ENCODE results near the gene NDUFC2. TPM values are rescaled to one million over a fixed set of nuclear protein-coding genes. Genes with fewer than 3 reads are reported as not detected.

NDUFC2 gene
- total and polyA plus RNA-seq, 2 of the 8 experiments (the other 6 are each of a cell fraction or from before 2014, with no cell fraction given): 216 to 356 TPM

GRCh38 chr11:78067704-78068103 is 12.0 kb downstream of the NDUFC2 start:
- Histone ChIP-seq H3K79me2 (ENCODE audit: control insufficient read depth in 1 of 2, insufficient read depth in 2 of 2, low read length in 2 of 2) (no peaks in the 10 kb centered on the region), H2BK5ac (ENCODE audit: low read depth, low read length) (no peak overlapping the region), H4K5ac (ENCODE audit: insufficient read length, low read depth, low read length) (no peak overlapping the region), H3K4me2 (ENCODE audit: insufficient read depth in 1 of 2, low read depth in 2 of 2, low read length in 2 of 2) (no peak overlapping the region), H3K23ac (ENCODE audit: insufficient read length) (no peak overlapping the region), H3K9ac (replicated peaks in 1 of 4; ENCODE audit: extremely low read depth in 1 of 4, low read depth in 3 of 4, low read length in 3 of 4) (no peak overlapping the region), H3K79me1 (ENCODE audit: low read depth, low read length) (no peaks in the 10 kb centered on the region), H3K4ac (replicated peaks; ENCODE audit: insufficient read length, low read depth, low read length) (no peak overlapping the region), H2BK20ac (ENCODE audit: low read length) (no peak overlapping the region), H3K14ac (ENCODE audit: insufficient read length) (no peak overlapping the region), H3K9me3 (ENCODE audit: insufficient read depth in 2 of 2, low read depth in 1 of 2, low read length in 1 of 2) (no peaks in the 10 kb centered on the region), H2BK12ac (ENCODE audit: low read depth, low read length) (no peak overlapping the region), H3K56ac (replicated peaks; ENCODE audit: insufficient read length, low read depth, low read length) (no peak overlapping the region), H2AK5ac (ENCODE audit: low read depth, low read length) (no peak overlapping the region), H3K4me1 (replicated peaks in 1 of 4; ENCODE audit: control insufficient read depth in 3 of 4, insufficient read depth in 4 of 4, low read length in 3 of 4) (no peaks in the 10 kb centered on the region), H3K4me3 (ENCODE audit: extremely low read depth in 1 of 4, insufficient read depth in 2 of 4, low read depth in 3 of 4, low read length in 4 of 4) (no peak overlapping the region), H2BK120ac (replicated peaks; ENCODE audit: low read depth, low read length) (no peak overlapping the region), H2AFZ (ENCODE audit: low read length) (no peak overlapping the region), H4K91ac (replicated peaks; ENCODE audit: insufficient read length, low read length) (no peak overlapping the region), H3K27me3 (replicated peaks in 1 of 4; ENCODE audit: control insufficient read depth in 3 of 4, extremely low read depth in 1 of 4, insufficient read depth in 3 of 4, low read length in 3 of 4) (no peaks in the 10 kb centered on the region), H3K18ac (ENCODE audit: extremely low read depth, low read length) (no peak overlapping the region), H4K20me1 (replicated peaks in 1 of 2; ENCODE audit: control insufficient read depth in 1 of 2, insufficient read depth in 2 of 2, low read length in 2 of 2) (peaks cover 0 to 3% of the 10 kb centered on the region in 2 experiments), H3K27ac (ENCODE audit: low read depth, low read length) (no peak overlapping the region), H2BK15ac (ENCODE audit: low read length) (no peak overlapping the region), H3K36me3 (ENCODE audit: control insufficient read depth in 2 of 4, insufficient read depth in 4 of 4, low read length in 3 of 4) (peaks cover 0 to 37% (median 14%) of the 10 kb centered on the region in 4 experiments; a peak in 6 of 8 replicates), H3K23me2 (ENCODE audit: low read depth, low read length) (no peaks in the 10 kb centered on the region), H4K8ac (ENCODE audit: extremely low read depth, insufficient read depth, low read length) (no peak overlapping the region)
- no peak for TF ChIP-seq BCL11A (IDR thresholded peaks at IDR 0.05; ENCODE audit: low read depth in 2 of 2, low read length in 2 of 2)
- no peak for TF ChIP-seq POLR2AphosphoS5 (IDR thresholded peaks at IDR 0.05; ENCODE audit: low read depth, low read length)
- TF ChIP-seq, protein P1, sequence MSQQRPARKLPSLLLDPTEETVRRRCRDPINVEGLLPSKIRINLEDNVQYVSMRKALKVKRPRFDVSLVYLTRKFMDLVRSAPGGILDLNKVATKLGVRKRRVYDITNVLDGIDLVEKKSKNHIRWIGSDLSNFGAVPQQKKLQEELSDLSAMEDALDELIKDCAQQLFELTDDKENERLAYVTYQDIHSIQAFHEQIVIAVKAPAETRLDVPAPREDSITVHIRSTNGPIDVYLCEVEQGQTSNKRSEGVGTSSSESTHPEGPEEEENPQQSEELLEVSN (IDR thresholded peaks at IDR 0.05): no peak
- TF ChIP-seq ASH2L (IDR thresholded peaks at IDR 0.05; ENCODE audit: low read length): no peak
- CTCF ChIA-PET (ENCODE audit: partially characterized antibody): interaction anchor here (0.6 to 2.2 kb wide), 5 partner anchors 19 to 66 kb away, joined by 3 to 7 read pairs (median 4); no protein-coding TSS in a partner anchor
- 89% methylated on average over 4 of the region's 4 CpGs; no CpG with 5 or more reads in 1 of the 2 experiments for WGBS, 2 experiments (ENCODE audit: extremely low coverage in 1 of 2, insufficient coverage in 1 of 2, insufficient read length in 1 of 2, insufficient replicate concordance in 2 of 2, low coverage in 1 of 2, low lambda C conversion rate in 2 of 2, missing lambda C conversion rate in 1 of 2)
- DNase-seq (ENCODE audit: low read depth in 1 of 2, low spot score in 2 of 2) (no peak), FAIRE-seq (no peak)
- POLR2A ChIA-PET (ENCODE audit: partially characterized antibody): interaction anchor here (2.4 kb wide), 1 partner anchor 11 kb away, joined by 18 read pairs; the partner anchor contains the start of gene NDUFC2

Measured in H1 (cell line).